Stimulated activated CD8-positive, alpha-beta memory T cell treated with anti-CD3 and anti-CD28 coated beads, Interleukin-7, amount 100 ng/mL, for 1 hour (primary cell): ENCODE results near the gene LRRC37A2.
"Not testable (repeated sequence)": the region's sequence is repeated elsewhere in the genome, so short reads cannot be mapped to it uniquely, and the experiment has no call there.

Source experiments
- DNase-seq, 2 donors: peaks; one replicate each; pipeline ENCODE4 v3.0.0-alpha.2; 2020; ENCODE audit warnings: low read depth in 2 of 2

Gene LRRC37A2

GRCh38 chr17:46598344-46598931, 86.2 kb downstream of the LRRC37A2 start:
- DNase-seq = not testable (repeated sequence)

- DNase-seq = not testable (repeated sequence)
These were observed 88.5 kb downstream of the LRRC37A2 start for GRCh38 chr17:46600767-46601166.

- not testable (repeated sequence) for DNase-seq
These were observed 90.9 kb downstream of the LRRC37A2 start for GRCh38 chr17:46603125-46603524.
